CD4-positive, CD25-positive, alpha-beta regulatory T cell (primary cell): ENCODE data around the gene NDUFV2. TPM values are rescaled to one million over a fixed set of nuclear protein-coding genes. Genes with fewer than 3 reads are reported as not detected.

Experiments used
- ATAC-seq, 2 donors: fragments of 150-1000 bp; cut with Tn5 transposase; one replicate each; pipeline ENCODE4 v1.10.0; 2021; ENCODE audit warnings: low read depth in 2 of 2, moderate number of reproducible peaks in 2 of 2, moderate library complexity in 1 of 2
- DNase-seq, 3 donors: peaks; one replicate each; pipeline versions ENCODE4 v3.0.0 to v3.0.0-alpha.2; 2012 to 2022; ENCODE audit warnings: mixed read lengths in 1 of 3
- H3K27ac ChIP-seq: one replicate; pipeline ENCODE4 v1.7.0; 2013; ENCODE audit warnings: mild to moderate bottlenecking, low read length; ENCODE audit not compliant: insufficient read depth, poor library complexity, severe bottlenecking
- H3K27me3 ChIP-seq: one replicate; pipeline ENCODE4 v1.7.0; 2013; ENCODE audit warnings: low read length; ENCODE audit not compliant: control insufficient read depth, insufficient read depth
- H3K36me3 ChIP-seq: one replicate; pipeline ENCODE4 v1.7.0; 2013; ENCODE audit warnings: mild to moderate bottlenecking, low read length, moderate library complexity; ENCODE audit not compliant: control insufficient read depth, insufficient read depth
- H3K4me1 ChIP-seq: 2 replicates; pipeline ENCODE4 v1.7.0; 2013; ENCODE audit warnings: mild to moderate bottlenecking, low read length; ENCODE audit not compliant: insufficient read depth, control insufficient read depth, poor library complexity, severe bottlenecking
- H3K4me3 ChIP-seq: one replicate; pipeline ENCODE4 v1.7.0; 2013; ENCODE audit warnings: low read depth, mild to moderate bottlenecking, low read length, moderate library complexity
- H3K9me3 ChIP-seq, 2 experiments: 1 replicate in 1 of 2; 2 replicates in 1 of 2; pipeline ENCODE4 v1.7.0; 2013; ENCODE audit warnings: low read length in 2 of 2, mild to moderate bottlenecking in 1 of 2, moderate library complexity in 1 of 2; ENCODE audit not compliant: control insufficient read depth in 2 of 2
- H3K27ac Mint-ChIP-seq, 3 donors: one replicate each; pipeline ENCODE4 v1.8.0; 2020 to 2022; ENCODE audit warnings: mild to moderate bottlenecking in 3 of 3, mixed read lengths in 3 of 3, moderate library complexity in 2 of 3
- H3K27me3 Mint-ChIP-seq: one replicate; pipeline ENCODE4 v1.8.0; 2022; ENCODE audit warnings: mild to moderate bottlenecking, mixed read lengths
- H3K36me3 Mint-ChIP-seq: one replicate; pipeline ENCODE4 v1.8.0; 2020; ENCODE audit warnings: mixed read lengths
- H3K4me1 Mint-ChIP-seq, 4 donors: one replicate each; pipeline ENCODE4 v1.8.0; 2020 to 2022; ENCODE audit warnings: mixed read lengths in 4 of 4, mild to moderate bottlenecking in 1 of 4
- H3K4me3 Mint-ChIP-seq, 4 donors: one replicate each; pipeline ENCODE4 v1.8.0; 2020 to 2022; ENCODE audit warnings: mild to moderate bottlenecking in 4 of 4, mixed read lengths in 4 of 4, moderate library complexity in 3 of 4
- H3K9me3 Mint-ChIP-seq, 7 donors: one replicate each; pipeline ENCODE4 v1.8.0; 2020 to 2022; ENCODE audit warnings: mixed read lengths in 7 of 7, mild to moderate bottlenecking in 3 of 7, moderate library complexity in 2 of 7
- polyA plus RNA-seq, 4 donors: library from polyadenylated mRNA; unstranded; fragments of 300-500 nt; fragmentation: Illumina TruSeq; gene quantifications; one replicate each; pipeline ENCODE4 v1.2.3, GENCODE V29; 2021
- total RNA-seq: library from RNA; stranded (reverse); gene quantifications from one replicate; pipeline ENCODE4 v1.2.3, GENCODE V29; 2022

The NDUFV2 gene
- total and polyA plus RNA-seq, 5 donors from 2014 or later, result 207 to 282 (median 240) TPM

GRCh38 chr18:9106094-9106493 lies 3.6 kb downstream of the NDUFV2 start:
- no peak for DNase-seq
- peak overlapping the region; percentile 90 to 97 (median 95) for H3K4me3 Mint-ChIP-seq
- peaks cover 48 to 85% (median 67%) of the 10 kb centered on the region in 4 donors for H3K4me1 Mint-ChIP-seq
- H3K36me3 Mint-ChIP-seq, result peaks cover 28% of the 10 kb centered on the region
- H3K27me3 Mint-ChIP-seq, result no peaks in the 10 kb centered on the region
- Histone ChIP-seq H3K36me3 (no peaks in the 10 kb centered on the region), H3K27ac (peak overlapping the region; percentile 90), H3K9me3 (no peaks in the 10 kb centered on the region), H3K4me1 (peaks cover 91% of the 10 kb centered on the region), H3K4me3 (peak overlapping the region; percentile 98), H3K27me3 (no peaks in the 10 kb centered on the region)
- no peak for ATAC-seq
- H3K27ac Mint-ChIP-seq, result peak overlapping the region; percentile 92 to 97 (median 97)
- H3K9me3 Mint-ChIP-seq, result no peaks in the 10 kb centered on the region

GRCh38 chr18:9106800-9107584 lies 4.5 kb downstream of the NDUFV2 start:
- ATAC-seq, result no peak
- H3K4me1 ChIP-seq, result peaks cover 90% of the 10 kb centered on the region
- H3K27ac ChIP-seq, result peak overlapping the region; percentile 90
- H3K9me3 Mint-ChIP-seq, result no peaks in the 10 kb centered on the region
- H3K4me1 Mint-ChIP-seq, result peaks cover 48 to 86% (median 66%) of the 10 kb centered on the region in 4 donors
- DNase-seq, result no peak
- H3K4me3 Mint-ChIP-seq, result peak overlapping the region; percentile 90 to 97 (median 95)
- H3K27me3 Mint-ChIP-seq, result no peaks in the 10 kb centered on the region
- H3K36me3 Mint-ChIP-seq, result peaks cover 28% of the 10 kb centered on the region
- no peaks in the 10 kb centered on the region for H3K27me3 ChIP-seq
- peak overlapping the region; percentile 92 to 97 (median 97) for H3K27ac Mint-ChIP-seq
- H3K36me3 ChIP-seq, result no peaks in the 10 kb centered on the region
- H3K9me3 ChIP-seq, result no peaks in the 10 kb centered on the region
- peak overlapping the region; percentile 98 for H3K4me3 ChIP-seq

- Mint-ChIP-seq H3K4me3 (peak overlapping the region; percentile 61 to 97 (median 92)), H3K9me3 (no peaks in the 10 kb centered on the region), H3K27ac (peak overlapping the region; percentile 59 to 97 (median 95)), H3K27me3 (no peaks in the 10 kb centered on the region), H3K36me3 (peaks cover 28% of the 10 kb centered on the region), H3K4me1 (peaks cover 53 to 99% (median 77%) of the 10 kb centered on the region in 4 donors)
- Histone ChIP-seq H3K36me3 (no peaks in the 10 kb centered on the region), H3K27ac (peak overlapping the region; percentile 90), H3K27me3 (no peaks in the 10 kb centered on the region), H3K4me1 (peaks cover 90% of the 10 kb centered on the region), H3K9me3 (no peaks in the 10 kb centered on the region), H3K4me3 (peak overlapping the region; percentile 72)
- DNase-seq (peak in 1 of 3 donors; percentile 46), ATAC-seq (no peak)
Observed at GRCh38 chr18:9108911-9109310, 6.4 kb downstream of the NDUFV2 start.

GRCh38 chr18:9109523-9109922 lies 7.0 kb downstream of the NDUFV2 start:
- DNase-seq, result no peak
- peak overlapping the region; percentile 72 for H3K4me3 ChIP-seq
- peaks cover 22% of the 10 kb centered on the region for H3K36me3 Mint-ChIP-seq
- H3K36me3 ChIP-seq, result no peaks in the 10 kb centered on the region
- peaks cover 87% of the 10 kb centered on the region for H3K4me1 ChIP-seq
- no peak for ATAC-seq
- peak overlapping the region; percentile 90 for H3K27ac ChIP-seq
- H3K27me3 Mint-ChIP-seq, result no peaks in the 10 kb centered on the region
- no peaks in the 10 kb centered on the region for H3K27me3 ChIP-seq
- H3K9me3 ChIP-seq, result no peaks in the 10 kb centered on the region
- H3K27ac Mint-ChIP-seq, result peak overlapping the region; percentile 59 to 97 (median 95)
- H3K4me1 Mint-ChIP-seq, result peaks cover 48 to 96% (median 76%) of the 10 kb centered on the region in 4 donors
- H3K9me3 Mint-ChIP-seq, result no peaks in the 10 kb centered on the region
- peak overlapping the region; percentile 61 to 97 (median 92) for H3K4me3 Mint-ChIP-seq

- H3K27me3 Mint-ChIP-seq, result no peaks in the 10 kb centered on the region
- DNase-seq, result no peak
- peaks cover 78% of the 10 kb centered on the region for H3K4me1 ChIP-seq
- H3K27me3 ChIP-seq, result no peaks in the 10 kb centered on the region
- H3K4me3 ChIP-seq, result peak overlapping the region; percentile 52
- ATAC-seq, result no peak
- H3K36me3 Mint-ChIP-seq, result peaks cover 12% of the 10 kb centered on the region
- H3K27ac Mint-ChIP-seq, result peak overlapping the region; percentile 79 to 97 (median 84)
- no peaks in the 10 kb centered on the region for H3K36me3 ChIP-seq
- peak overlapping the region; percentile 53 for H3K27ac ChIP-seq
- H3K4me3 Mint-ChIP-seq, result peak overlapping the region; percentile 72
- no peaks in the 10 kb centered on the region for H3K9me3 Mint-ChIP-seq
- H3K4me1 Mint-ChIP-seq, result peaks cover 46 to 92% (median 65%) of the 10 kb centered on the region in 4 donors
- no peaks in the 10 kb centered on the region for H3K9me3 ChIP-seq
Observed at GRCh38 chr18:9113468-9114149, 11.1 kb downstream of the NDUFV2 start.

- Histone ChIP-seq H3K4me1 (peaks cover 78% of the 10 kb centered on the region), H3K27me3 (no peaks in the 10 kb centered on the region), H3K27ac (peak overlapping the region; percentile 91), H3K36me3 (peaks cover 1% of the 10 kb centered on the region), H3K9me3 (no peaks in the 10 kb centered on the region), H3K4me3 (peak overlapping the region; percentile 94)
- H3K4me1 Mint-ChIP-seq, result peaks cover 40 to 89% (median 61%) of the 10 kb centered on the region in 4 donors
- DNase-seq (no peak), ATAC-seq (no peak)
- H3K27ac Mint-ChIP-seq, result peak overlapping the region; percentile 93 to 100 (median 99)
- H3K9me3 Mint-ChIP-seq, result no peaks in the 10 kb centered on the region
- H3K4me3 Mint-ChIP-seq, result peak overlapping the region; percentile 85 to 87 (median 86)
- H3K27me3 Mint-ChIP-seq, result no peaks in the 10 kb centered on the region
- H3K36me3 Mint-ChIP-seq, result peaks cover 12% of the 10 kb centered on the region
Observed at GRCh38 chr18:9115984-9116383, 13.5 kb downstream of the NDUFV2 start.

- H3K27ac ChIP-seq, result peak overlapping the region; percentile 91
- H3K4me3 ChIP-seq, result peak overlapping the region; percentile 94
- H3K36me3 ChIP-seq, result peaks cover 15% of the 10 kb centered on the region
- peaks cover 17% of the 10 kb centered on the region for H3K36me3 Mint-ChIP-seq
- DNase-seq (peak in 2 of 3 donors; percentile 65 to 81), ATAC-seq (peak; percentile 45 to 63)
- peak overlapping the region; percentile 91 to 99 (median 95) for H3K27ac Mint-ChIP-seq
- peaks cover 80% of the 10 kb centered on the region for H3K4me1 ChIP-seq
- peak overlapping the region; percentile 78 to 90 (median 83) for H3K4me3 Mint-ChIP-seq
- no peaks in the 10 kb centered on the region for H3K27me3 Mint-ChIP-seq
- peaks cover 37 to 86% (median 62%) of the 10 kb centered on the region in 4 donors for H3K4me1 Mint-ChIP-seq
- H3K9me3 Mint-ChIP-seq, result no peaks in the 10 kb centered on the region
- no peaks in the 10 kb centered on the region for H3K27me3 ChIP-seq
- no peaks in the 10 kb centered on the region for H3K9me3 ChIP-seq
Observed at GRCh38 chr18:9117980-9118841, 15.7 kb downstream of the NDUFV2 start.
